22Rv1 (cell line): Measurements from ENCODE around the gene DAGLA.

Experiments
- ZFX ChIP-seq: fragments of 450-650 bp; IDR thresholded peaks from 2 replicates; pipeline ENCODE4 v1.6.1; 2017; ENCODE audit warnings: antibody characterized with exemption, borderline replicate concordance
- TF ChIP-seq, protein P1 (sequence below): fragments of 450-650 bp; IDR thresholded peaks from 2 replicates; pipeline ENCODE4 v1.5.1; 2017; ENCODE audit warnings: mild to moderate bottlenecking

- TF ChIP-seq, protein P1, sequence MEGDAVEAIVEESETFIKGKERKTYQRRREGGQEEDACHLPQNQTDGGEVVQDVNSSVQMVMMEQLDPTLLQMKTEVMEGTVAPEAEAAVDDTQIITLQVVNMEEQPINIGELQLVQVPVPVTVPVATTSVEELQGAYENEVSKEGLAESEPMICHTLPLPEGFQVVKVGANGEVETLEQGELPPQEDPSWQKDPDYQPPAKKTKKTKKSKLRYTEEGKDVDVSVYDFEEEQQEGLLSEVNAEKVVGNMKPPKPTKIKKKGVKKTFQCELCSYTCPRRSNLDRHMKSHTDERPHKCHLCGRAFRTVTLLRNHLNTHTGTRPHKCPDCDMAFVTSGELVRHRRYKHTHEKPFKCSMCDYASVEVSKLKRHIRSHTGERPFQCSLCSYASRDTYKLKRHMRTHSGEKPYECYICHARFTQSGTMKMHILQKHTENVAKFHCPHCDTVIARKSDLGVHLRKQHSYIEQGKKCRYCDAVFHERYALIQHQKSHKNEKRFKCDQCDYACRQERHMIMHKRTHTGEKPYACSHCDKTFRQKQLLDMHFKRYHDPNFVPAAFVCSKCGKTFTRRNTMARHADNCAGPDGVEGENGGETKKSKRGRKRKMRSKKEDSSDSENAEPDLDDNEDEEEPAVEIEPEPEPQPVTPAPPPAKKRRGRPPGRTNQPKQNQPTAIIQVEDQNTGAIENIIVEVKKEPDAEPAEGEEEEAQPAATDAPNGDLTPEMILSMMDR: no peak
- no peak for TF ChIP-seq ZFX
These were observed 102.1 kb downstream of the DAGLA start for GRCh38 chr11:61782299-61782698.
